ENCODE results near the gene GPR156. TPM values are rescaled to one million over a fixed set of nuclear protein-coding genes. Genes with fewer than 3 reads are reported as not detected.
"Not testable (repeated sequence)": the region's sequence is repeated elsewhere in the genome, so short reads cannot be mapped to it uniquely, and the experiment has no call there.

Gene GPR156
- polyA plus RNA-seq, 4 donors: 2.1 to 3.2 (median 3.0) TPM

DNA sequence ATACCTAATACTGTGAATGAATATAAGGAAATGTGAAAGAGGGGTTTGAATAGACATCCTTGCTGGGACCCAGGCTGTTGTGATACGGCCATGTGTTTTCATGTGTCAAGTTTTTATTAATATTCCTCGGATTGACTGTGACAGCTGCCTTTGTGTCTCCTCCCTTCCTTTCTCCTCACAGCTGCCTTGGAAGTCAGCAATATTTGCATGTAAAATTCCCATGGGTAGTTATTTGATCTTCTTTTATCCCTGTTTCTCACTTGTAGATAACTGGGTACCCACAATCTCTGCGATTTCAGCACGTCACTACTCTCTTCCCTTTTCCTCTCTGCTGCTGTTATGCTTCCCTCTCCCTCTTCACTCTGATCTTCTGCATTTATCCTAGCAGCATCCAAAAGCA, 9.4 kb downstream of the GPR156 start:
- DNase-seq (ENCODE audit: low read depth in 4 of 4, low spot score in 3 of 4): no peak

DNA sequence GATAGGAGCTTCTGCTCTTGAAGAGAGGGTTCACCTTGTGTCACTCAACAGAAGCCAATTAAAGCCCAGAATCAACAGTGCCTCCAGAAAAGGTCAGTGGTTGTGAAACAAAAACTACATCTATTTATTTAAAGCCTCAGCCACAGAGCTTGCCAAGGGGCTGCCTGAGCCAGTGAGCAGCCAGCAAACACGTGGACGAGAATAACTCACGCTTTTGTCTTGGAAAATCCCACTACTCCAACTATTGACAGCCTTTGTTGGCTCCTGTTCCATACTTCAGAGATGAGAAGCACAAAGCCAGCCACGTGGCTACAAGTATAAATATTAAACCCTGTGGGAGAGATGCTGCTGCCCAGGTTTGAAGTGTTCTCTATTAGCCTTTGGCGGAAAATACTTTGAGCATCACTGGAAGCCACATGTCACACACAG, 10.3 kb downstream of the GPR156 start:
- no peak for DNase-seq (ENCODE audit: low read depth in 4 of 4, low spot score in 3 of 4)

DNA sequence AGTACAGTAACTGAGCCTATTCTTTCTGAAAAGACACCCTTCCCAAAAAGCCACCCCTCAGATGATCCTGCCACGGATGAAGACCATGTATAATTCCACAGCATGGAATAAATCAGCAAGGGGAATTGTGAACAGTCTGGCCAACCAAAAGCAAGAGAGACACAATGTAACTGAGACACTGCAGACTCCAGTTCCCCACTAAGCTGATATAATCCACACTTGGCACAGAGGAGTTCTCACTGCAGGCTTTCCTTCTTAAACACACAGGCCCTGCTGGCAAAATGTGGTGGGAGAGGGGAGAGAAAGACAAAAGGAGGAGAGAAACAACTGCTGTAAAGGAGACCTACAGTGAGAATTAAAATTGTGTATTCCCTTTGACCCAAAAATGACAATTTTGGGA, 12.7 kb downstream of the GPR156 start:
- no peak for DNase-seq (ENCODE audit: low read depth in 4 of 4, low spot score in 3 of 4)

GRCh38 chr3:120265989-120266388, 19.0 kb downstream of the GPR156 start:
- no peak for DNase-seq (ENCODE audit: low read depth in 4 of 4, low spot score in 3 of 4)

GRCh38 chr3:120264963-120265362, 20.1 kb downstream of the GPR156 start:
- DNase-seq (ENCODE audit: low read depth in 4 of 4, low spot score in 3 of 4): no peak

DNA sequence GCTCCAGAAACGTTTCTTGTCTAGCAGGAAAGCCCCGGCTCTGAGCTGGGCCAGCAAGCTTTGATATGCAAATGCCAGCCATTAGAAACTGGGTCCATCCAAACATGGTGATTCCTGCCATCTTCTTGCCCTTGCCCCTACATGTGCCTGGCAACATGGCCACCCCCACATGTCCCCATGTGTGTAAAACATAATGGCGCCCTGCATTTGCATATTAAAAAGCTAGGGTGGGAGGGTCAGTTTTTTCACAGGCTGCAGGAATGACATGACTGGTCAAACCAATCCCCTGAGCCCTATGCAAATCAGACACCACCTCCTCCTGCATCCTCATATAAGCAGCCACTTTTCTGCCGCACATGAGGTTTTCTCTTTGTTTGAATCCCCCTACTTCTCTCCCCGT, 21.2 kb downstream of the GPR156 start:
- DNase-seq (ENCODE audit: low read depth in 4 of 4, low spot score in 3 of 4): no peak

DNA sequence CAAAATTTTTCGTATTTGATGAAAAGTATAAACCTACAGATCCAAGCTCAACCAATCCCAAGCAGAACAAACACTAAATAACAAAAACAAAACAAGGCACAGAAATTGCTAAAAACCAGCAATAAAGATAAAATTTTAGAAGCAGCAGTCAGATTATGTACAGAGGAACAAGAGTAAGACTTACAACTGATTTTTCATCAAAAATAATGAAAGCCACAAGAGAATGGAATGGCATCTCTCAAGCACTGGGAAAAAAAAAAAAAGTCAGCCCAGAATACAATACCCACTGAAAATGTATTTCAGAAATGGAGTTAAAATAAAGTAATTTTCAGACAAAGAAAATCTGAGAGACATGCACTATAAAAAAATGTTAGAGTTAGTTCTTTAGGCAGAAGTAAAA, 27.0 kb downstream of the GPR156 start:
- DNase-seq (ENCODE audit: low read depth in 4 of 4, low spot score in 3 of 4): no peak

DNA sequence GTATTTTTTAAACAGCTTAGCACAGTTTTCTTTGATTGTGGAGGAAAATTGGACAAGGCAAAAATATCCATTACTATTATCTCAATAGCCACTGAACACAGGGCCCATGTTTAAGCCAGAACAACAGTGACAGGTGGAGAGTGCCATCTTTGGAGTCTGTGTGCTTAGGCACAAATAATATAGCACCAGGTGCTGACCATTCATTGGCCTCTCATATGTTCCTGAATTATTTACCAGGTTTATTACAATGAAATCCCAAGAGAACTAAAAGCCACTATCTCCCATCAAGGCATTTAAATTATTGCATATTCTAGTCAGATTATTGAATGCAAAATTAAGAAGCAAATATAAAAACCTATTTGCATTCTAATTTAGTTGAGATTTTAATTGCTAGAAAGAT, 39.6 kb downstream of the GPR156 start:
- DNase-seq (ENCODE audit: low read depth in 4 of 4, low spot score in 3 of 4): no peak

DNA sequence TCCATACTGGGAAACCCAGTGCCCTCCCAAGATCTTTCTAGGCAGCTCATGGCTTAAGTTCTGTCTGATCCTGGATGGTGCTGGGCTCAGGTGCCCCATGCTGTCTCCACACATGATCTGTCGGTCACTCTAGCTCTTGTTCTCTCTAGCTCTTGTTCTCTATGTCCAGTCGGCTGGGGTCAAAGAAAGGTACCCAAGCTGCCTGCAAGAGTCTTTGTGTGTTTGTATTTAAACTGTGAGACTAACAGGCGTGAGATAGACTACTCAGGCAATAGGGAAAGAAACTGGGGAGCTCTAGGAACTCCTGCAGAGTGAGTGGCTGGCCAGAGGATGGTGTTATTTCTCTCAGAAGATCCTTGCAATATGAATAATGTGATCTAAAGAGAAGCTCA, 40.2 kb downstream of the GPR156 start:
- peak in 2 of 4 donors; percentile 10 for DNase-seq (ENCODE audit: low read depth in 4 of 4, low spot score in 3 of 4)

GRCh38 chr3:120239644-120240043, 45.4 kb downstream of the GPR156 start:
- DNase-seq (ENCODE audit: low read depth in 4 of 4, low spot score in 3 of 4): no peak

DNA sequence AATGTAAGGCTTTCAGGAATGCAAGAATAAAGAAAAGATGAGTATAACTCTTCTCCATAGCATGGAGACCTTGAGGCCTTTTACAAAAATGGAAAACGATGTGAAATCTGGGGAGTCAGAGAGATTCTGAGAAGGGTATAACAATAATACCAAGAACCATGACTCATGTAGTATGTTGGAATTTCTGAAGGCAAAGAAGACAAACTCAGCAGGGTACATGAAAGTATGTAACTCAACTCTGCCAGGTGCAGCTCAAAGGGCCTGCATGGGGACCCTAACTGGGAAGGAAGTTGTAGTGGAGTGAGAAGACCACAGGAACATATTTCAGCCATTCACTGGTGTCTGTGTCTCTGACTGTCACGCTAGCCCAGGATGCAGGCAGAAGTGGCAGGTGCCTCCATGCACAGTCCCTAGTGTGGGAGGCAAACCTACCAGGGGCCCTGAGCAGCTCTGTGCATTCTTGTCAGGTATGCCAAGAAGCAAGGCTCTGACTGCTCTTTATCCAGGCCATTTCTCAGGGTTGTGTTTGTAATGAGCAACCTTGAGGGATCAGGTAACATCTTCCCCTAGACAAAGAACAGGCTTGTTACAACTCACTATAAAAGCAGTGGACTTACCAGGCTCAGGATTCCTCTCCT, 57.2 kb downstream of the GPR156 start:
- DNase-seq (ENCODE audit: low read depth in 4 of 4, low spot score in 3 of 4): no peak

- no peak for DNase-seq (ENCODE audit: low read depth in 4 of 4, low spot score in 3 of 4)
Observed at GRCh38 chr3:120224237-120224636, 60.8 kb downstream of the GPR156 start.

GRCh38 chr3:120218981-120219380, 66.0 kb downstream of the GPR156 start:
- no peak for DNase-seq (ENCODE audit: low read depth in 4 of 4, low spot score in 3 of 4)

DNA sequence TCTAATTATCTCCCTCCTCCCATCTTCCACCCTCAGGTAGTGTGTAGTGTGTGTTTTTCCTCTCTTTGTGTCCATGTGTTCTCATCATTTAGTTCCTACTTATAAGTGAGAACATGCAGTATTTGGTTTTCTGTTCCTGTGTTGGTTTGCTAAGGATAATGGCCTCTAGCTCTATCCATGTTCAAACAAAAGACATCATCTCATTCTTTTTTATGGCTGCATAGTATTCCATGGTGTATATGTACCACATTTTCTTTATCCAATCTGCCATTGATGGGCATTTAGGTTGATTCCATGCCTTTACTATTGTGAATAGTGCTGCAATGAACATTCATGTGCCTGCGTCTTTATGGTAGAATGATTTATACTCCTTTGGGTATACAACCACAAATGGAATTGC, 68.4 kb downstream of the GPR156 start:
- not testable (repeated sequence) for DNase-seq (ENCODE audit: low read depth in 4 of 4, low spot score in 3 of 4)

- DNase-seq (ENCODE audit: low read depth in 4 of 4, low spot score in 3 of 4): no peak
Observed at GRCh38 chr3:120214176-120214575, 70.8 kb downstream of the GPR156 start.

DNA sequence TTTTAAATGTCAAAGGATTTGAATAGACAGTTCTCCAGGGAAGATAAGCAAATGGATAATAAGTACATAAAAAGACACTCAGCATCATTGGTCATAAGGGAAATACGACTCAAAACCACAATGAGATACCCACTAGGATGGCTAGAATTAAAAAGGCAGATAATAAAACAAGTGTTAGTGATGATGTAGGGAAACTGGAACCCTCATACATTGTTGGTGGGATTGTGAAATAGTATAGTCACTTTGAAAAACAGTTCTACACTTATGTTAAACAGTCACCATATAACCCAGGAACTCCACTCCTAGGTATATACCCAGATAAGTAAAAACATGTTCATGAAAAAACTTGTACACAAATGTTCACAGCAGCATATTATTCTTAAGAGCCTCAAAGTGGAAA, 72.5 kb downstream of the GPR156 start:
- no peak for DNase-seq (ENCODE audit: low read depth in 4 of 4, low spot score in 3 of 4)

DNA sequence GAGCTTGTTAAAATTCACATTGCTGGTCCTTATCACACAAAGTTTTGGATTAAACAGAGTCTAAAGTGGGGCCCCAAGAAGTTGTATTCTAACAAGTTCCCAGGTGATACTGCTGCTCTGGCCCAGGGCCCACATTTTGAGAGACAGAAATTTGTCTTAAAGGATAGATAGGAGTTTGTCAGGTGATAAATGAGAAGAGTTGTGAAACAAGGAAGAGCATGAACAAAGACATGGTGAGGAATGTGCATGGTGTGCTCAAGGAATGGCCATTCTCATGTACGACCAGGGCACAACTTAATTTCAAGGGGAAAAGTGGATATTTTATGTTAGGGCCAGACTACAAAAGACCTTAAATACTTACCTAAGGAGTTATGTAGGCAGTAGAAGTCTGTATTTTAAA, 75.6 kb downstream of the GPR156 start:
- no peak for DNase-seq (ENCODE audit: low read depth in 4 of 4, low spot score in 3 of 4)

DNA sequence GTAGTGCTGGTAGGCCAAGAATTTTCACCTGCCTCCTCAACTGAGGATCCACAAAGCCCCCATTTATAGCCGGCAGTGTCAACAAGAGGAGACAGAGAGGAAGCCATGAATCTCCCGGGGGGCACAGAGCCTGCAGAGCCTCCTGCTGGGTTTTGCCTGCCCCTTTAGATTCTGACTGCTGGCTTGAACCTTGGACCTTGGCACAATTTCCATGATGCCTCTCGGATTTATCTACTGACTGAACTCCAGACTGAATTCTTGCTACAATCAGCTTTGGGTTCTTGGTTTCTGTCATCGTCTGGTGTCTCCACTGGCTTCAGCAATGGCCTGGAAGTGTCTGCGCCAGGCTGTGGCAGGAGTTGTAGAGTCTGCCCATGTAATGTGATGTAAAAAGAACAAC, 80.7 kb downstream of the GPR156 start:
- no peak for DNase-seq (ENCODE audit: low read depth in 4 of 4, low spot score in 3 of 4)

GRCh38 chr3:120203621-120204020, 81.4 kb downstream of the GPR156 start:
- no peak for DNase-seq (ENCODE audit: low read depth in 4 of 4, low spot score in 3 of 4)

- DNase-seq (ENCODE audit: low read depth in 4 of 4, low spot score in 3 of 4): peak in 2 of 4 donors; percentile 16 to 17
Observed at GRCh38 chr3:120203016-120203415, 82.0 kb downstream of the GPR156 start.

DNA sequence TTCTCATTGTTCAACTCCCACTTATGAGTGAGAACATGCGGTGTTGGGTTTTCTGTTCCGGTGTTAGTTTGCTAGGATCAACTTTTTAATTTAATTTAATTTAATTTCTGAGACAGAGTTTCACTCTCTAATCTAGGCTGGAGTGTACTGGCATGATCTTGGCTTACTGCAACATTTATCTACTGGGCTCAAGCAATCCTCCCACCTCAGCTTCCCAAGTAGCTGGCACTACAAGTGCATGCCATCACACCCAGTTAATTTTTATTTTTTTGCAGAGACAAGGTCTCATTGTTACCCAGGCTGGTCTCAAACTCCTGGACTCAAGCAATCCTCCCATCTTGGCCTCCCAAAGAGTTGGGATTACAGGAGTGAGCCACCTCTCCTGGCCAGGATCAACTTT, 82.7 kb downstream of the GPR156 start:
- DNase-seq (ENCODE audit: low read depth in 4 of 4, low spot score in 3 of 4): no peak

DNA sequence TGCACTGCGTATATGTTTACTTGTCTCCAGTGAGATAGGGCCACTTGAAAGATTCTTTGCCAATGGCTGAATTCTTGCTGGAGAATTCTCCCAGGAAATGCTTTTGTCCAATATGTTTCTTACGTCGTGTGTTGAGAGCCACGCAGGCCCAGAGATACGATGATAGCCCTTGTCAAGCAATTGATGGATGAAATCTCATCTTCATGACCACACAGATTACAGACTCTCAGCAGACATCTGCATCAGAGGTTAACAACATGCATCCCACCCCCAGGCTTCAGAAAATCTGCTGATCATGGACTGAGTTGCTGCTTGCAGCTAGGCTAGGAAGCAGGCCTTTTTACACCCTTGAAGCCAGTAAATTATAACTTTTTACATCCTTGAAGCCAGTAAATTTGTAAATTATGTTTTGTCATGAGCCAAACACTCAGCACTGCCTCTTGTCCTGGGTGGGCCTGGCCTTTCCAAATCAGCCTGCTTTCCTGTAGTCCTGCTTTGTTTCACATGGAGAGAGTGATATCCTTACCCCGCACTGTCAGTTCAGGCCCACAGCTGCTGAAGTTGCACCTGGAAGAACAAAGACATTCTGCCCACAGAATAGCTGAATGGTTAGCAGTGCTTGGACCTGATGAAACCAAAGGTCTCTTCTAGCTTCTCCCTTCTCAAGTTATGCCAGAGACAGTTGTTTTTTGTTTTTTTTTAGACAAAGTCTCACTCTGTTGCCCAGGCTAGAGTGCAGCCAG, 84.4 kb downstream of the GPR156 start:
- DNase-seq (ENCODE audit: low read depth in 4 of 4, low spot score in 3 of 4): no peak
